ENCODE data around the gene ASAP2. TPM values are rescaled to one million over a fixed set of nuclear protein-coding genes. Genes with fewer than 3 reads are reported as not detected.
"Not testable (repeated sequence)": the region's sequence is repeated elsewhere in the genome, so short reads cannot be mapped to it uniquely, and the experiment has no call there.

The ASAP2 gene
- total RNA-seq, 1 experiment from 2014 or later: 46.7 TPM

- no peak for DNase-seq (ENCODE audit: low read depth)
These were observed 4.9 kb downstream of the ASAP2 start for GRCh38 chr2:9211496-9211895.

- DNase-seq (ENCODE audit: low read depth): no peak
These were observed 5.5 kb downstream of the ASAP2 start for GRCh38 chr2:9212010-9212635.

- DNase-seq (ENCODE audit: low read depth): no peak
These were observed 6.2 kb downstream of the ASAP2 start for GRCh38 chr2:9212661-9213411.

- no peak for DNase-seq (ENCODE audit: low read depth)
These were observed 7.0 kb downstream of the ASAP2 start for GRCh38 chr2:9213477-9214051.

GRCh38 chr2:9214873-9215272 lies 8.3 kb downstream of the ASAP2 start:
- no peak for DNase-seq (ENCODE audit: low read depth)

- DNase-seq (ENCODE audit: low read depth): peak; percentile 42
These were observed 9.1 kb downstream of the ASAP2 start for GRCh38 chr2:9215680-9216079.

- not testable (repeated sequence) for DNase-seq (ENCODE audit: low read depth)
These were observed 9.5 kb downstream of the ASAP2 start for GRCh38 chr2:9216143-9216542.

- DNase-seq (ENCODE audit: low read depth): peak; percentile 49
These were observed 11.5 kb downstream of the ASAP2 start for GRCh38 chr2:9217838-9218770.

- DNase-seq (ENCODE audit: low read depth): peak; percentile 43
These were observed 12.4 kb downstream of the ASAP2 start for GRCh38 chr2:9219027-9219445.

- DNase-seq (ENCODE audit: low read depth): peak; percentile 30
These were observed 13.6 kb downstream of the ASAP2 start for GRCh38 chr2:9220201-9220600.

- DNase-seq (ENCODE audit: low read depth): no peak
These were observed 14.6 kb downstream of the ASAP2 start for GRCh38 chr2:9221223-9221622.

GRCh38 chr2:9222239-9222892 lies 15.8 kb downstream of the ASAP2 start:
- DNase-seq (ENCODE audit: low read depth): no peak

- no peak for DNase-seq (ENCODE audit: low read depth)
These were observed 16.3 kb downstream of the ASAP2 start for GRCh38 chr2:9222893-9223287.

GRCh38 chr2:9225806-9226205 lies 19.2 kb downstream of the ASAP2 start:
- DNase-seq (ENCODE audit: low read depth): no peak

GRCh38 chr2:9226458-9227380 lies 20.1 kb downstream of the ASAP2 start:
- no peak for DNase-seq (ENCODE audit: low read depth)

- peak; percentile 49 for DNase-seq (ENCODE audit: low read depth)
These were observed 21.6 kb downstream of the ASAP2 start for GRCh38 chr2:9228088-9228751.

- DNase-seq (ENCODE audit: low read depth): no peak
These were observed 22.3 kb downstream of the ASAP2 start for GRCh38 chr2:9228781-9229469.

GRCh38 chr2:9229470-9229820 lies 22.8 kb downstream of the ASAP2 start:
- no peak for DNase-seq (ENCODE audit: low read depth)
